ENCODE measurements around the gene RALGDS.

RALGDS gene

GRCh38 chr9:133119846-133120500, 1.1 kb downstream of the RALGDS start:
- H3K36me3 ChIP-seq (ENCODE audit: control insufficient read depth in 1 of 2, insufficient read depth in 2 of 2, low read length in 2 of 2): no peaks in the 10 kb centered on the region
- no peaks in the 10 kb centered on the region for H3K9me3 ChIP-seq (ENCODE audit: control insufficient read depth in 1 of 2, low read length in 2 of 2)
- no peaks in the 10 kb centered on the region for H3K27me3 ChIP-seq (ENCODE audit: control insufficient read depth in 1 of 2, insufficient read depth in 2 of 2, low read length in 2 of 2)
- peak overlapping the region; percentile 52 for H3K27ac ChIP-seq (ENCODE audit: low read depth, low read length)
- peaks cover 78 to 87% of the 10 kb centered on the region in 2 donors for H3K4me1 ChIP-seq (ENCODE audit: control insufficient read depth in 1 of 2, insufficient read depth in 2 of 2, low read length in 2 of 2)
- peak overlapping the region; percentile 82 to 83 for H3K4me3 ChIP-seq (ENCODE audit: low read depth in 1 of 2, low read length in 2 of 2)
- H3K9ac ChIP-seq (ENCODE audit: low read depth in 1 of 2, low read length in 2 of 2): peak overlapping the region; percentile 87 to 93

DNA sequence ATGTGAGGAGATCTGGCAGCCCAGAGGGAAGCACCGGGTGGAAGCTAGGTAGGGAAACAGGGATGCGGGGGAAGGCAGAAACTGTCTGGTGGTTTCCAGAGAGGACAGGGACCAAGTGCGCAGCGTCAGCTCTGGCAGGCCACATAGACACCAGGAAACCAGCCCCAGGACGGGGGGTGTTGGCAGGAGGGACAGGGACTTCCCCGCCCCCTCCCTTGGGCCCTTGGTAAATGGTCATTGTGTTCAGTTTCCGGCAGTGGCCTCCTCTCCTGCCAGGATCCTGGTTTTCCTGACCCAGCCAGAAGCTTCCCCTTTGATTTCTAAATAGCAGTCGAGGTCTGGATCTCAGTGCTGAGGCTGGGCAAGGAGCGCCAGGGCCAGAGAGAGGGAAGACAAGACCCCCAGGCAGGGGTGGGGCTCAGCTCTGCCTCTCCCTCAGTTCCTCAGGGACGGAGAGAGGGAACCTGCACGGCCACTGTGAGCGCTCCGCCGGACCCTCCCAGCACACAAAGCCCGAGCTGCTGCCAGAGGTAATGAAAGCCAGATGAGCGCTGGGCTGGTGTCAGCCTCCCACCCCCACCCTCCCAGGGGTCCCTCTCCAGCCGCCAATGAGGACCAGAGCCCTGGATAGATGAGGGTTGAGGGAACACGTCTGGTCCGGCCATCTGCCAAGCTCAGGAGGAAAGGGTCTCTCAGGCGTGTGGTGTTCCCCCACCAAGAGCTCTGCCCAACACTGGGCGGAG, 1.8 kb downstream of the RALGDS start:
- H3K27me3 ChIP-seq (ENCODE audit: control insufficient read depth in 1 of 2, insufficient read depth in 2 of 2, low read length in 2 of 2): no peaks in the 10 kb centered on the region
- peak overlapping the region; percentile 62 to 83 for H3K4me3 ChIP-seq (ENCODE audit: low read depth in 1 of 2, low read length in 2 of 2)
- H3K36me3 ChIP-seq (ENCODE audit: control insufficient read depth in 1 of 2, insufficient read depth in 2 of 2, low read length in 2 of 2): no peaks in the 10 kb centered on the region
- H3K27ac ChIP-seq (ENCODE audit: low read depth, low read length): peak overlapping the region; percentile 52
- no peaks in the 10 kb centered on the region for H3K9me3 ChIP-seq (ENCODE audit: control insufficient read depth in 1 of 2, low read length in 2 of 2)
- H3K4me1 ChIP-seq (ENCODE audit: control insufficient read depth in 1 of 2, insufficient read depth in 2 of 2, low read length in 2 of 2): peaks cover 81 to 87% of the 10 kb centered on the region in 2 donors
- H3K9ac ChIP-seq (ENCODE audit: low read depth in 1 of 2, low read length in 2 of 2): peak overlapping the region; percentile 59 to 70

DNA sequence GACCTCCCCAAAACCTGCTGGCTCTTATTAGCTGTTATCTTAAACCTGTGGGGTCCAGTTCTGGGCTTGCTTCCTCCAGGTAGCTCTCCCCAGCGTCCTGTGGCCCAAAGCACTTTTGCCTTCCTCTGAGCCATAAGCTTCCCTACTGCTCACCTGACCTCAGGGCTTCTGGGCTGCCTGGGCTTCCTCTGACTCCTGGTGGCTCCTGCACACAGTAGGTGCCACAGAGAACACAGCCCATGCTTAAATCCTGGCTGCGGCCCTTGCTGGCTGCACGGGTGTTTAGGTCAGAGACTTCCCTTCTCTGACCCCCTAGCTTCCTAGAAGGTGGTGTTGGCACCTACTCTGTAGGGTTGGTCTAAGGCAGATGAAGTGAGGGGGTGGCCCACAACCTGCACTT, 2.5 kb downstream of the RALGDS start:
- no peak overlapping the region for H3K4me3 ChIP-seq (ENCODE audit: low read depth in 1 of 2, low read length in 2 of 2)
- H3K27me3 ChIP-seq (ENCODE audit: control insufficient read depth in 1 of 2, insufficient read depth in 2 of 2, low read length in 2 of 2): no peaks in the 10 kb centered on the region
- H3K9me3 ChIP-seq (ENCODE audit: control insufficient read depth in 1 of 2, low read length in 2 of 2): no peaks in the 10 kb centered on the region
- no peaks in the 10 kb centered on the region for H3K36me3 ChIP-seq (ENCODE audit: control insufficient read depth in 1 of 2, insufficient read depth in 2 of 2, low read length in 2 of 2)
- no peak overlapping the region for H3K27ac ChIP-seq (ENCODE audit: low read depth, low read length)
- H3K4me1 ChIP-seq (ENCODE audit: control insufficient read depth in 1 of 2, insufficient read depth in 2 of 2, low read length in 2 of 2): peaks cover 86 to 89% of the 10 kb centered on the region in 2 donors
- peak overlapping the region in 1 of 2 donors; percentile 25 for H3K9ac ChIP-seq (ENCODE audit: low read depth in 1 of 2, low read length in 2 of 2)

DNA sequence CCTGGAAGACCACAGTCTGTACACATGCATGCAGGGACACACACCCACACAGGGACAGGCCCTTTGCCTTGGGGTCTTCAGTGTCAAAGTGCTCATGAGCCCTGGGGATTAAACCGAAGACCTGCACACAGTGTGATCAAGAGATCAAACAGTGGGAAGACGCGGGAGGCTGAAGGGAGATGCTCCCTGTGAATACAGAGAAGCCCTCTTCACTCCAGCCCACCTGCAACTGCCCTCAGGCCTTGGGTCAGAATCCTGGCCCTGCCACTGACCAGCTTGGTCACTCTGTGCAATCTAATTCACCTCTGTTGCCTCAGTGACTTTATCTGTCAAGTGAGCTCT, 2.9 kb downstream of the RALGDS start:
- no peaks in the 10 kb centered on the region for H3K27me3 ChIP-seq (ENCODE audit: control insufficient read depth in 1 of 2, insufficient read depth in 2 of 2, low read length in 2 of 2)
- H3K4me1 ChIP-seq (ENCODE audit: control insufficient read depth in 1 of 2, insufficient read depth in 2 of 2, low read length in 2 of 2): peaks cover 86 to 89% of the 10 kb centered on the region in 2 donors
- H3K9ac ChIP-seq (ENCODE audit: low read depth in 1 of 2, low read length in 2 of 2): no peak overlapping the region
- no peak overlapping the region for H3K4me3 ChIP-seq (ENCODE audit: low read depth in 1 of 2, low read length in 2 of 2)
- no peaks in the 10 kb centered on the region for H3K9me3 ChIP-seq (ENCODE audit: control insufficient read depth in 1 of 2, low read length in 2 of 2)
- no peak overlapping the region for H3K27ac ChIP-seq (ENCODE audit: low read depth, low read length)
- no peaks in the 10 kb centered on the region for H3K36me3 ChIP-seq (ENCODE audit: control insufficient read depth in 1 of 2, insufficient read depth in 2 of 2, low read length in 2 of 2)

DNA sequence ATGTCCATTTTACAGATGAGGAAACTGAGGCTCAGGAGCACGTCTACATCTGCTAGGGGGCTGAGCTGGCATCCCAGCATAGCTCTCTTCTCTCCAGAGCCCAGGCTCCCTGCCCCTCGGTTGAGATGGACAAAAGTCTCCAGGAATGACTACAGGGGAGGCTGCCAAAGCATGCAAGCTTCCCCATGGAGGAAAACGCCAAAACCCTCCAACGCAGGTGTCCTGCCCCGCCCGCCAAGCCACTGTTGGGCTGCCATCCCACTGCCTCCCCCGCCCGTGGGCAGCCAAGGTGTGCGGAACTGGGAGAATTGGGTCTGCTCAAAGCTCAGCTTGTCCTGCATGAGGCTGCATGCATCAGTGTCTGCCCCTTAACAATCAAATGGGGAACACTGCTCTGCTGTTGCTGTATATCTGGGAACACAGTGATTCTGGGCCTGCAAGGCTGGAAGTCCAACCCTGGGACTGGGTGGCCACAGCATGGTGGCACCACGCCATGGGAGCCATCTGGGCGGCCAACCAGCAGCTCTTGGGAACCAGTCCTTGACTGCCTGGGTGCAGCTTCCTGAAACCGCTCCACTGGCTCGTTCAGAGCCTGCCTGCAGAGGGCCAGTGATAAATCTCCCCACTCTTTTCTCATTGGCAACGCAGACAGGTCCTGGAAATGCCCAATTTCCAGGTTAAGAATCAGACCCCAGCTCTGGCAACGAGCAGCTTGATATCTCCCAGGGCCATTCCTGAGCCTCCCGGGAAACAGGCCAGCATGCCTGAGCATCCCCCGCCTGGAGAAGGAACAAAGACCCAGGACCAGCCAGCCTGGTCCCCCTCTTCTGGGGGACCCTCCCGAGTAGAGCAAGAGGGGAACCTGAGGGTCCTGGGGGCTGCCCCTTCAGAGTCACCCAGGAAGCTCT, 3.5 kb downstream of the RALGDS start:
- no peaks in the 10 kb centered on the region for H3K9me3 ChIP-seq (ENCODE audit: control insufficient read depth in 1 of 2, low read length in 2 of 2)
- H3K36me3 ChIP-seq (ENCODE audit: control insufficient read depth in 1 of 2, insufficient read depth in 2 of 2, low read length in 2 of 2): peaks cover 0 to under 1% of the 10 kb centered on the region in 2 donors
- H3K27ac ChIP-seq (ENCODE audit: low read depth, low read length): no peak overlapping the region
- no peaks in the 10 kb centered on the region for H3K27me3 ChIP-seq (ENCODE audit: control insufficient read depth in 1 of 2, insufficient read depth in 2 of 2, low read length in 2 of 2)
- H3K4me3 ChIP-seq (ENCODE audit: low read depth in 1 of 2, low read length in 2 of 2): no peak overlapping the region
- H3K9ac ChIP-seq (ENCODE audit: low read depth in 1 of 2, low read length in 2 of 2): peak overlapping the region in 1 of 2 donors; percentile 20
- H3K4me1 ChIP-seq (ENCODE audit: control insufficient read depth in 1 of 2, insufficient read depth in 2 of 2, low read length in 2 of 2): peaks cover 85 to 89% of the 10 kb centered on the region in 2 donors

DNA sequence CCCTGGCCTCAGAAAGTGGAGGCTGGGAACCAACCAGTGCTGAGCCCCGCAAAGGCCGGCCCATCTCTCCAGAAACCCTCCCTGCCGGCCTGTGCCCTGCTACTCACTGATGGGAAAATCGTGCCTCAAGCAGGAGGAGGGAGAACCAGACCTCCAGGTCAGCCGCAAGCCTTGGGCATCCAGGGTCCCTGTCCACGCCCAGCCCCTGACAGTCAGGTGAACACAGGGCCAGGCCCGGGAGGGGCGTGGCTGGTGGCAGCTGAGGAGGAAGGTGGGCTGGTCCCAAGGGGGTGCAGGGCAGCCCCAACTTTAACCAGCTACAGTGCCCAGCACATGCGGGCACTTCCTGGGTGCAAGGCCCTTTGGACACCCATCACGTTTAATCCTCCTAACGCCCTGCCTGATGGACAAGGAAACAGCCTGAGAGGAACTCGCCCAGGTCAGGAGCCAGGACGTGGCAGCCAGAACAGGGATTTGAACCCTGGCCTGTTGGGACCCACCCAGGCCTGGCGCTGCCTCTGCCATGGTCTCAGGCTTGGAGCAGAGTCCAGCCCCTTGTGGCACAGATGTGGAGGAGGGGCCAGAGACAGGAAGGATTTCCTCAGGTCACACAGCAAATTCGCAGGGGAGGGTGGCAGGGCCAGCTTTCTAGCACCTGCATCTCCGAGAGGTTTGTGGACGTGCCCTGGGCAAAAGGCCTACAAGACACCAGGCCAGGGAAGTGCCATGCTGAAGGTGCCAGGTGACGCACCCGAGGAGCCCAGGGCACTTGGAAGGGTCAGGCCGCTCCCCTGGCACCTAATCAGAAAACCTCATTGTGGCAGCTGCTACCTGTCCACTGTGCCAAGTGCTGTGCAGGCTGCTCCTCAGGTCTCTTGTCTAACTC, 4.5 kb downstream of the RALGDS start:
- Histone ChIP-seq H3K27ac (ENCODE audit: low read depth, low read length) (no peak overlapping the region), H3K4me3 (ENCODE audit: low read depth in 1 of 2, low read length in 2 of 2) (no peak overlapping the region), H3K9ac (ENCODE audit: low read depth in 1 of 2, low read length in 2 of 2) (peak overlapping the region; percentile 20 to 23), H3K9me3 (ENCODE audit: control insufficient read depth in 1 of 2, low read length in 2 of 2) (no peaks in the 10 kb centered on the region), H3K36me3 (ENCODE audit: control insufficient read depth in 1 of 2, insufficient read depth in 2 of 2, low read length in 2 of 2) (peaks cover 0 to 10% of the 10 kb centered on the region in 2 donors), H3K27me3 (ENCODE audit: control insufficient read depth in 1 of 2, insufficient read depth in 2 of 2, low read length in 2 of 2) (no peaks in the 10 kb centered on the region), H3K4me1 (ENCODE audit: control insufficient read depth in 1 of 2, insufficient read depth in 2 of 2, low read length in 2 of 2) (peaks cover 79 to 84% of the 10 kb centered on the region in 2 donors)

DNA sequence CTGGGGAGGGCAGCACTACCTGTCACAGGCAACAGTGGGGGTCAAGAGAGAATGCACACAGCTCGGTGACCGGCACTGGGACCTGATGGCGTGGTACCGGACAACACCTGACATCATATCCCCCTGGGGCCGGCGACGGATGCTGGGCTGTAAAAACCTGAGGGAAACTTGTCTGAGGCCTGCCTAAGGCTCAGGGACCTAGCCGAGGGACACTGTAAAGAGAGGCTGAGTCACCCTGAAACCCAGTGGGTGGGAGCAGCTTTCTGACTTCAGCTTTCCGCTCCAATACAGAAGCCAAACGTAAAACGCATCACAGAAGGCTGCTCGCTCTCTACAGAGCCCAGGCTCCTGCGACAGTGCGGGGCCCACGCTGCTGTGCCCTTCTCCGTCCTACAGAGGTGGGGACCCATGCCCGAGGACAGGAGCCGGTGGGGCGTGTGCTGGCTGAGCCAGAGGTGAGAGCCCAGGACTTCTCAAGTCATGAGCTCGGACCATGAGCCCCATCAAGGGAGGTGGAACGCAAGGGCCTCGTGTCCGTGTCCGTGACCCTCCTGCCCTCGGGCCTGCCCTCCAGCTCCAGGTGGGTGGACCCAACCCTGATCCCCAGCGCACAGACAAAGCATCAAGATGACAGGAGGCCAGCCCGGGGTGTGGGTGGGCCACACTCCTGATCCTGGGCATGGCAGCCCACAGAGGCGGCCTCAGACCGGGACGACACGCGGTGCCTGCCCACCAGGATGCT, 5.3 kb downstream of the RALGDS start:
- Histone ChIP-seq H3K4me1 (ENCODE audit: control insufficient read depth in 1 of 2, insufficient read depth in 2 of 2, low read length in 2 of 2) (peaks cover 76 to 80% of the 10 kb centered on the region in 2 donors), H3K4me3 (ENCODE audit: low read depth in 1 of 2, low read length in 2 of 2) (peak overlapping the region in 1 of 2 donors; percentile 1), H3K27ac (ENCODE audit: low read depth, low read length) (no peak overlapping the region), H3K27me3 (ENCODE audit: control insufficient read depth in 1 of 2, insufficient read depth in 2 of 2, low read length in 2 of 2) (no peaks in the 10 kb centered on the region), H3K9ac (ENCODE audit: low read depth in 1 of 2, low read length in 2 of 2) (peak overlapping the region; percentile 20 to 35), H3K36me3 (ENCODE audit: control insufficient read depth in 1 of 2, insufficient read depth in 2 of 2, low read length in 2 of 2) (peaks cover 0 to 18% of the 10 kb centered on the region in 2 donors), H3K9me3 (ENCODE audit: control insufficient read depth in 1 of 2, low read length in 2 of 2) (no peaks in the 10 kb centered on the region)

- Histone ChIP-seq H3K4me1 (ENCODE audit: control insufficient read depth in 1 of 2, insufficient read depth in 2 of 2, low read length in 2 of 2) (peaks cover 75 to 79% of the 10 kb centered on the region in 2 donors), H3K27ac (ENCODE audit: low read depth, low read length) (peak overlapping the region; percentile 37), H3K9ac (ENCODE audit: low read depth in 1 of 2, low read length in 2 of 2) (peak overlapping the region in 1 of 2 donors; percentile 35), H3K9me3 (ENCODE audit: control insufficient read depth in 1 of 2, low read length in 2 of 2) (no peaks in the 10 kb centered on the region), H3K4me3 (ENCODE audit: low read depth in 1 of 2, low read length in 2 of 2) (no peak overlapping the region), H3K36me3 (ENCODE audit: control insufficient read depth in 1 of 2, insufficient read depth in 2 of 2, low read length in 2 of 2) (peaks cover 0 to 25% of the 10 kb centered on the region in 2 donors), H3K27me3 (ENCODE audit: control insufficient read depth in 1 of 2, insufficient read depth in 2 of 2, low read length in 2 of 2) (no peaks in the 10 kb centered on the region)
Observed at GRCh38 chr9:133114886-133115603, 6.0 kb downstream of the RALGDS start.
